GM21381 (cell line): ENCODE results near the gene TMC6.

Experiments
- ATAC-seq: cut with Tn5 transposase; IDR thresholded peaks from one replicate; pipeline ENCODE4 v1.9.1; 2021; ENCODE audit warnings: mild to moderate bottlenecking, moderate library complexity; ENCODE audit not compliant: unreplicated experiment

The TMC6 gene

DNA sequence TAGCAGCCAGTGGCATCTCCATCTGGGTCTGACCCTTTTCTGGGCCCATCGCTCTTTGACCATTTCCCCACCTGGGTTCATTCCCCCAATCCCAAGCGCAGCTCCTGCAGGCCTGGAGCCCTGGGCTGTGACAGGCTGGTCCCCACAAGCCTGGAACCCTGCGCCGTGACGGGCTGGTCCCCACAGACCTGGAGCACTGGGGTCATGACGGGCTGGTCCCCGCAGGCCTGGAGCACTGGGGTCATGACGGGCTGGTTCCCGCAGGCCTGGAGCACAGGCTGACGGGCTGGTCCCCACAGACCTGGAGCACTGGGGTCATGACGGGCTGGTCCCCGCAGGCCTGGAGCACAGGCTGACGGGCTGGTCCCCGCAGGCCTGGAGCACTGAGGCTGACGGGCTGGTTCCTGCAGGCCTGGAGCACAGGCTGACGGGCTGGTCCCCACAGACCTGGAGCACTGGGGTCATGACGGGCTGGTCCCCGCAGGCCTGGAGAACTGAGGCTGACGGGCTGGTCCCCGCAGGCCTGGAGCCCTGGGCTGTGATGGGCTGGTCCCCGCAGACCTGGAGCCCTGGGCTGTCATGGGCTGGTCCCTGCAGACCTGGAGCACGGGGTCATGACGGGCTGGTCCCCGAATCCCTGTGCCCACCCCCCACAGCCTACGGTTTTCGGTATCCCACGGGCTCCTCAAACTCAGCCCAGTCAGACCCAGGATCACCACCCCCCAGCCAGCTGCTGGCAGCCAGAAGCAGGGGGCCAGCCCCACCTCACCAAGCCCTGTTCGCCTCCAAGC, 16.6 kb downstream of the TMC6 start:
- no peak for ATAC-seq

- no peak for ATAC-seq
Measured at GRCh38 chr17:78111016-78111726, 17.4 kb downstream of the TMC6 start.

GRCh38 chr17:78110363-78111015, 18.1 kb downstream of the TMC6 start:
- no peak for ATAC-seq

GRCh38 chr17:78109489-78109761, 19.1 kb downstream of the TMC6 start:
- ATAC-seq: no peak

DNA sequence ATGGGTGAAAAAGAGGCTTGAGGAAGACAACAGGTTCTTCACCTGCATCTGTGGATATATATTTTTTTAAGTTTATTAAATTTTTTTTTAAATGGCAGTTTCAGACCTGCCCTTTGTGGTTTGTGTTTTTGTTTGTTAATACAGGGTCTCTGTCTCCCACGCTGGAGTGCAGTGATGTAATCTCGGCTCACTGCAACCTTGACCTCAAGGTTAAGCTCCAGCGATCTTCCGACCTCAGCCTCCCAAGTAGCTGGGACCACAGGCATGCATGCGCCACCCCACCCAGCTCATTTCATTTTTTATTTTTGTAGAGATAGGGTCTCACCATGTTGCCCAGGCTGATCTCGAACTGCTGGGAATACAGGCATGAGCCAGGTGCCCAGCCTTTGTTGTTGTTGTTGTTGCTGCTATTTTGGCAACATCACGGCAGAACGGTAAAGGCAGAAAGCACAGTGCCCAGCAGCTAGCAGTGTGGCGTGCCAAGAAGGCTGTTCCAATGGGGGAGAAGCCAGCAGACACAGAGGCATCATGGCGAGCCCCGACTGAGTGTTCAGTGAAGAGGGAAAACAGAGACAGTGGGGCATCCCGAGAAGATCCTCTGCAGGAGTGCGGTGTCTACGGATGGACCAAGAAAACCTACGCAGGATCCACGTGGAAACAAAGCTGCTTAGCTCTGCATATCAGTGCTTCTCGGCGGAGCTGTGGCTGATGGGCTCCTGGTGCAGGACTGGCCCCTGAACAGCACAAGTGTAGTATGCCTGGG, 19.6 kb downstream of the TMC6 start:
- ATAC-seq: no peak

DNA sequence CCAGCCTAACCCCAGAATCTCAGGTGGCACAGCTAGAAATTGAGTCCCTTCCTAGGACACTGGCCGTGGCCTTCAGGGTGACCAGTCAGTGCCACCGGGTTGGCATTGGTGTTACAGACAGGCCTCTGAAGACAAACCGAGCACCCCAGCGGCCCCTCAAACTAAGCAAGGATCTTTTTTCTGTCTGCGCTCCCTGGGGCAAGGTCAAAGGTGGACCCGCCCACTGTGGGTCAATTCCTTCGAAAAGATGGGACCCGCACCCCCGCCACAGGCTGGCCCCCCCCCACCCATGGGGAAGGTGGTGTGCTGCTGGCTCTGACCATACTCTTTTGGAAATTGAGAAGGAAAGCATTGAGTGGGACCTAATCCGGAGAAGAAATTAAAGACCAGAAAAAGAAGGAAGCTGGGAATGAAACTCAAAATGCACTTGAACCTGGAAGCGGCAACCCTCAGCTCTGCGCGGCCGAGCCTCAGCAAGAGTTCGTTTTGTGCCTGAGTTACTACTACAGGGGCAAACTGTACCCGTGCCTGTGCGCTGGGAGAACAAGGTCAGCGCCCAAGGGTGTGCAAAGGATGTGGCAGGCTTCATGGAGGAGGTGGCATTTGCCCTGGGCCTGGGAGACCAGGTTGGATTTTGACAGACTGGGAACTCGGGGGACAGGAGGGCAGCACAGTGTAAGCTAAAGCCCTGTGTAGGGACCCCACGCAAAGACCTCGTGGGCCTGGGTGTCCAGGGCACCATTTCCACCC, 20.4 kb downstream of the TMC6 start:
- ATAC-seq: no peak

- no peak for ATAC-seq
Measured at GRCh38 chr17:78107457-78107856, 21.1 kb downstream of the TMC6 start.

GRCh38 chr17:78106211-78106610, 22.3 kb downstream of the TMC6 start:
- no peak for ATAC-seq

DNA sequence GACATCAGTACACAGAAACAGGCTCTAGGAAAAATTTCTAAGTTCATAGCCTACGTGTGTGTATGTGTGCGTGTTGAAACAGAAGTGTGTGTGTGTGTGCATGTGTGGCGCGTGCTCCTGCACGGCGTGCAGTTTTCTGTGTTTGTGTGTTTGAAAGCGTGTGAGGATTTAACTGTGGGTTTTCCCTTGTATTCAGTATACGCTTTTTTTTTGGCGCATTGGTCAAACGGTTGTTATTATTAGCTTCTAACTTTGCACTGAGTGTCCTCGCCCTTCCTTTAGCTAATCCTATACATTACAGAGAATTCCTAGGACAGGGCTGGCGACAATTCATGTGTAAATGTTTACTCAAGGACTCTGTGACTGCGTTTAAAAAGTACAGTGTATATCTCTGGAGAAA, 23.0 kb downstream of the TMC6 start:
- no peak for ATAC-seq

- no peak for ATAC-seq
Measured at GRCh38 chr17:78105101-78105500, 23.5 kb downstream of the TMC6 start.

- ATAC-seq: no peak
Measured at GRCh38 chr17:78104540-78104941, 24.0 kb downstream of the TMC6 start.

DNA sequence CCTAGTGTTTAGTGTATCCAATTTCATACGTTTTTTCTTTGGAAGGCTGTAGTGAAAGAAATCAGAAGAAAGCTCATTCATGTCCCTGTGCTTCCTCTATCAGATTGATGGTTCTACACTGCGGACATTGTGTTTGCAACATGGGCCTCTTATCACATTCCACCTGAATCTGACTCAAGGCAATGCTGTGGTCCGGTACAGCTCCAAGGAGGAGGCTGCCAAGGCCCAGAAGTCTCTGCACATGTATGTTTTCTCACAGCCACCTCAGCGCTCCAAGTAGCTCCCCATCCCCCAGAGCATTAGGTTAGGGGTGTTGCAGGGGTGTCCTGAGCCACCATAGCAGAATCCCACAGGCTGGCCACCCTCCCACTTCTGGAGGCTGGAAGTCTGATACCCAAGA, 25.2 kb downstream of the TMC6 start:
- no peak for ATAC-seq

DNA sequence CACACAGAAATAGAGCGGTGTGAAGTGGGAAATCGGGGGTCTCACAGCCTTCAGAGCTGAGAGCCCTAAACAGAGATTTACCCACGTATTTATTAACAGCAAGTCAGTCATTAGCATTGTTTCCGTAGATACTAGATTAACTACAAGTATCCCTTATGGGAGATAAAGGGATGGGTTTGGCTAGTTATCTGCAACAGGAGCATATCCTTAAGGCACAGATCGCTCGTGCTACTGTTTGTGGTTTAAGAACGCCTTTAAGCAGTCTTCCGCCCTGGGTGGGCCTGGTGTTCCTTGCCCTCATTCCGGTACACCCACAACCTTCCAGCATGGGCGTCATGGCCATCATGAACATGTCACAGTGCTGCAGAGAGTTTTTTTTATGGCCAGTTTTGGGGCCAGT, 27.0 kb downstream of the TMC6 start:
- no peak for ATAC-seq

DNA sequence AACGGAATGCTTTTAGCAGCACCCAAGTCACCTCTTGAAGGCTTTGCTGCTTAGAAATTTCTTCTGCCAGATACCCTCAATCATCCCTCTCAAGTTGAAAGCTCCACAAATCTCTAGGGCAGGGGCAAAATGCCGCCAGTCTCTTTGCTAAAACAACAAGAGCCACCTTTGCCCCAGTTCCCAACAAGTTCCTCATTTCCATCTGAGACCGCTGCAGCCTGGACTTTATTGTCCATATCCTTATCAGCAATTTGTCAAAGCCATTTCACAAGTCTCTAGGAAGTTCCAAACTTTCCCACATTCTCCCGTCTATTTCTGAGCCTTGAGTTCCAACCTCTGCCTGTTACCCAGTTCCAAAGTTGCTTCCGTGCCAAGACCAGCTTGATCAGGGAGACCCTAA, 27.4 kb downstream of the TMC6 start:
- ATAC-seq: no peak

- ATAC-seq: no peak
Measured at GRCh38 chr17:78096093-78096492, 32.5 kb downstream of the TMC6 start.

DNA sequence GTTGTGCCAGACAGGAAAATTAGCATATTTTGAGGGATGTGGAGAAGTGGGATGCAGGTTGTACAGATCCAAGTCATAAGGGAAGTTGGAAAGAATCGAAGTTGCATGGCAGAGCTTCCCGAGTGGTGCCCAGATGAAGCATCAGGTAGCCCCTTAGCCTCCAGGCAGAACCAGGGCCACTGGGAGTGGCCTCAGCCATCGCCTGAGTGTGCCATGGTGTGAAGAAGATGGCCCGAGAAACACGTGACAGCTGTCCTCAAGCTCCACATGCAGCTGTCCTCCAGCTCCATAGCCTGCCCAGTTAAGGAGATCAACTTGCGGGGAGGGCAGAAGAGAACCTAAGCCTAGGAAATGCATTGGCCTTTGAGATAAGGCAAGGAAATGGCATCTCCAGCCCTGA, 33.5 kb downstream of the TMC6 start:
- ATAC-seq: no peak

DNA sequence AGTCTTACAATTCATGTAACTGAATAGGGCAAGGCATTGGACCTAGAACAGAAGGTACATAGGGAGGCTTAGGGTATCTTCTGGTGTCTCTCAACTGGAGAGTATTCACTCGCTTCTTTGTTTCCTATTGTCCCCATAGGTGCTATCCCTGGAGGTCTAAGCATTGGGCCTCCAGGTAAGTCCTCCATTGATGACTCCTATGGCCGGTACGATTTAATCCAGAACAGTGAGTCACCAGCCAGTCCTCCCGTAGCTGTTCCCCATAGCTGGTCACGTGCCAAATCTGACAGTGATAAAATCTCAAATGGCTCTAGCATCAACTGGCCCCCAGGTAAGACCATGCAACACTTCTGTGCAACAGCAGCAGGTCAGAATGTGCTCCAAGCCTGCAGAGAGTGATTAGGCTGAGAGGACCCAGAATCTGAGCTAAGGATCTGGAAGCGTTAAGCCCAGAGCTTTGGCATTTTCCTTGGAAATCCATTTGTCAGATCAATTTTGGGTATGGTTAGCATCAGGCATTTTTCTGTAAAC, 35.7 kb downstream of the TMC6 start:
- ATAC-seq: no peak

- ATAC-seq: no peak
Measured at GRCh38 chr17:78089576-78090281, 38.8 kb downstream of the TMC6 start.

DNA sequence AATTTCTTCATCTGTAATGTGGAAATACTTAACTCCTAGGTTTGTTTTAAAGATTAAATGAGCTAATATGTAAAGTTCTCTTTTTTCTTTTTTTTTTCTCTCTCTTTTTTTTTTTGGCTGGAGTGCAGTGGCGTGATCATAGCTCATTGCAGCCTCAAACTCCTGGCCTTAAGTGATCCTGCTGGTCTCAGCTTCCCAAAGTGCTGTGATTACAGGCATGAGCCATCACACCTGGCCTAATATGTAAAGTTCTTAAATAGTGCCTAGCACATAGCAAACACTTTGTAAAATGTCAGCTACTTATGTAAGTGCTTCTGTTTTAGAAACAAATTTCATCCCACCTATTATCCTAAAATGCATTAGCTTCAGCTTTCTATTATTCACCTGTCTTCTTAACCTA, 40.0 kb downstream of the TMC6 start:
- ATAC-seq: no peak

- no peak for ATAC-seq
Measured at GRCh38 chr17:78086740-78087139, 41.8 kb downstream of the TMC6 start.
